MV-4-11 (cell line): ENCODE results near the gene PARD6A.
A peak's percentile ranks its signal among the peaks of the same experiment; 100 is the strongest.

Source experiments
- DNase-seq: peaks from one replicate; lab custom pipeline; 2025; lab: John Stamatoyannopoulos, UW

PARD6A gene

GRCh38 chr16:67667453-67667816, 6.7 kb downstream of the PARD6A start:
- no peak for DNase-seq

GRCh38 chr16:67667817-67668494, 7.2 kb downstream of the PARD6A start:
- peak; percentile 95 for DNase-seq

GRCh38 chr16:67668495-67669157, 7.9 kb downstream of the PARD6A start:
- DNase-seq = peak; percentile 19

GRCh38 chr16:67669499-67670101, 8.8 kb downstream of the PARD6A start:
- DNase-seq = no peak

- DNase-seq = no peak
Observed at GRCh38 chr16:67672306-67672705, 11.5 kb downstream of the PARD6A start.

- DNase-seq = peak; percentile 76
Observed at GRCh38 chr16:67672739-67673662, 12.2 kb downstream of the PARD6A start.

GRCh38 chr16:67673712-67674580, 13.2 kb downstream of the PARD6A start:
- peak; percentile 60 for DNase-seq

GRCh38 chr16:67674851-67675578, 14.3 kb downstream of the PARD6A start:
- no peak for DNase-seq

GRCh38 chr16:67675579-67675935, 14.8 kb downstream of the PARD6A start:
- no peak for DNase-seq

- no peak for DNase-seq
Observed at GRCh38 chr16:67675999-67676398, 15.2 kb downstream of the PARD6A start.

- no peak for DNase-seq
Observed at GRCh38 chr16:67676516-67676915, 15.8 kb downstream of the PARD6A start.

- DNase-seq = no peak
Observed at GRCh38 chr16:67676939-67677338, 16.2 kb downstream of the PARD6A start.

- DNase-seq = no peak
Observed at GRCh38 chr16:67677712-67678111, 17.0 kb downstream of the PARD6A start.

GRCh38 chr16:67678354-67679023, 17.7 kb downstream of the PARD6A start:
- DNase-seq = no peak

GRCh38 chr16:67679935-67680897, 19.5 kb downstream of the PARD6A start:
- no peak for DNase-seq

- no peak for DNase-seq
Observed at GRCh38 chr16:67683767-67684166, 23.0 kb downstream of the PARD6A start.

- no peak for DNase-seq
Observed at GRCh38 chr16:67685388-67686112, 24.8 kb downstream of the PARD6A start.
